ENCODE data around the gene RYK. TPM values are rescaled to one million over a fixed set of nuclear protein-coding genes. Genes with fewer than 3 reads are reported as not detected.
A peak's percentile ranks its signal among the peaks of the same experiment; 100 is the strongest.

The RYK gene
- total and polyA plus RNA-seq, 2 experiments from 2014 or later: 22.8 to 100 TPM

DNA sequence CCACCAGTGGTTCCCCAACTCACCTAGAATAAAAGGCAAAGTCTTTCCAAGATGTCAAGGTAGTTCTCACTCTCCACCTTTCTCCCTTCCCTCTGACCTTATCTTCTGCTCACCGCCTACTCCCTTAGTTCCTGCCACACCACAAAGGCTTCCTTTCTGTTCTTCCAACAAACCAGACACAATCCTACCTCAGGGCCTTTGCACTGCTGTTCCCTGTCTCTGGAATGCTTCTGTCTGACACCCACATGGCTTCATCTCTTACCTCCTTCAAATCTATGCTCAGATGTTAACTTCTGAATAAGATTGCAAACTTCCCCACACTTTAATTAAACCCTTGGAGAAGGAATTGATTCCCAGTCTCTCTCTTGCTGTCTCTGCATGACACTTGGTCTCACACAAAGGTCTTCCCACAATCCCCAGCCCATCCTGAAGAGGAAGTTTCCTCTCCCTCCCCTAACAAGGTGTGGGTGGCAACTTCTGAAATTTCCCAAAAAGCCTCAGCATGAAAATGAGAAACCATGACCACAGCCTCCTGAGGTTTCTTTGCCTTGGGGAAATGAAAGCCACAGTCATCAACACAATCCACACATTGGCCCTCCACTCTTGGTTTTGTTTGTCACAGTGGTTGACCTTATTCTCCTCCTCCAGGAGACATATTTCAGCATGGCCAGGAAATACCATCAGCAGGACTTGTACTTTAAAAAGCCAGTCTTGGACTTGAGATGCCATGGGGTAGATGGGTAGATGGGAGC, 3.0 kb upstream of the RYK start:
- WGBS, 2 experiments (ENCODE audit: low coverage in 1 of 2, low lambda C conversion rate in 2 of 2, missing lambda C conversion rate in 2 of 2): 92 to 94% methylated on average over 1 of the region's 1 CpG
- peak; percentile 9 for DNase-seq
- H3K27ac ChIP-seq: no peak overlapping the region
- no peaks in the 10 kb centered on the region for H3K27me3 ChIP-seq (replicated peaks; ENCODE audit: insufficient read depth)
- no peak overlapping the region for H3K9ac ChIP-seq
- TF ChIP-seq EZH2phosphoT487 (IDR thresholded peaks at IDR 0.05; ENCODE audit: insufficient read depth, low read depth) (no peak), EZH2 (IDR thresholded peaks at IDR 0.05; ENCODE audit: insufficient read depth, poor library complexity, severe bottlenecking) (no peak)
- no peaks in the 10 kb centered on the region for H3K36me3 ChIP-seq (ENCODE audit: low read depth)
- peaks cover 21% of the 10 kb centered on the region for H3K79me2 ChIP-seq (ENCODE audit: insufficient read depth)
- no peak overlapping the region for H3K4me2 ChIP-seq (ENCODE audit: unreplicated experiment)
- H3K9me2 ChIP-seq (ENCODE audit: insufficient read depth): no peaks in the 10 kb centered on the region
- H2AFZ ChIP-seq: no peak overlapping the region
- no peaks in the 10 kb centered on the region for H4K20me1 ChIP-seq (ENCODE audit: insufficient read depth)
- peaks cover 11% of the 10 kb centered on the region; the same call in 1 of the 2 replicates for H3K4me1 ChIP-seq (ENCODE audit: insufficient read depth)
- in situ Hi-C loops (cut with MboI): no loop called here
- peaks cover 17% of the 10 kb centered on the region; the same call in 1 of the 2 replicates for H3F3A ChIP-seq (ENCODE audit: insufficient read depth)
- no peaks in the 10 kb centered on the region for H3K9me3 ChIP-seq (ENCODE audit: low read depth)
- no peak overlapping the region for H3K4me3 ChIP-seq

DNA sequence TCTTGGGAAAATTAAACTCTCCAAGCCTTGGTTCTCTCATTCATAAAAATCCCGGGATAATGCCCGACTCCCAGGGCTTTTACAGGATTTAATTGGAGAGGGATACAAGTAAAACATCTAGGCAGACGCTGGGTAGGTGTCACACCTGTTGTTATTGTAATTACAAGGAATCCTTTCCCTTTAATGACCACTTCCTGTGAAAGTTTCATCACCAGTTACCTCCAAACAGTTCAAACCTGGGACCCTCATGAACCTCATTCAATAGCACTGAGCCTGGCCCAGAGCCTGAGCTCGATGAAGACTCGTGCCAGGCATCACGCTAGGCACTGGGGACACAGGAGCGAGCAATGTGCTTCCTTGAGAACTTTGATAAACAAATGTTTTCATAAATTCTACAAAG, 2.1 kb upstream of the RYK start:
- H3K4me2 ChIP-seq (ENCODE audit: unreplicated experiment): no peak overlapping the region
- no peak overlapping the region for H3K27ac ChIP-seq
- no peak overlapping the region for H3K4me3 ChIP-seq
- TF ChIP-seq EZH2 (IDR thresholded peaks at IDR 0.05; ENCODE audit: insufficient read depth, poor library complexity, severe bottlenecking) (no peak), EZH2phosphoT487 (IDR thresholded peaks at IDR 0.05; ENCODE audit: insufficient read depth, low read depth) (no peak)
- DNase-seq: no peak
- H3K27me3 ChIP-seq (replicated peaks; ENCODE audit: insufficient read depth): no peaks in the 10 kb centered on the region
- H3K9ac ChIP-seq: no peak overlapping the region
- H3K9me2 ChIP-seq (ENCODE audit: insufficient read depth): no peaks in the 10 kb centered on the region
- H3K79me2 ChIP-seq (ENCODE audit: insufficient read depth): peaks cover 30% of the 10 kb centered on the region
- H3K36me3 ChIP-seq (ENCODE audit: low read depth): no peaks in the 10 kb centered on the region
- no peak overlapping the region for H2AFZ ChIP-seq
- peaks cover 17% of the 10 kb centered on the region; the same call in 1 of the 2 replicates for H3F3A ChIP-seq (ENCODE audit: insufficient read depth)
- no peaks in the 10 kb centered on the region for H4K20me1 ChIP-seq (ENCODE audit: insufficient read depth)
- WGBS, 2 experiments (ENCODE audit: low coverage in 1 of 2, low lambda C conversion rate in 2 of 2, missing lambda C conversion rate in 2 of 2): 91 to 92% methylated on average over 7 of the region's 7 CpGs
- in situ Hi-C loops (cut with MboI): no loop called here
- H3K4me1 ChIP-seq (ENCODE audit: insufficient read depth): peaks cover 16% of the 10 kb centered on the region
- no peaks in the 10 kb centered on the region for H3K9me3 ChIP-seq (ENCODE audit: low read depth)

DNA sequence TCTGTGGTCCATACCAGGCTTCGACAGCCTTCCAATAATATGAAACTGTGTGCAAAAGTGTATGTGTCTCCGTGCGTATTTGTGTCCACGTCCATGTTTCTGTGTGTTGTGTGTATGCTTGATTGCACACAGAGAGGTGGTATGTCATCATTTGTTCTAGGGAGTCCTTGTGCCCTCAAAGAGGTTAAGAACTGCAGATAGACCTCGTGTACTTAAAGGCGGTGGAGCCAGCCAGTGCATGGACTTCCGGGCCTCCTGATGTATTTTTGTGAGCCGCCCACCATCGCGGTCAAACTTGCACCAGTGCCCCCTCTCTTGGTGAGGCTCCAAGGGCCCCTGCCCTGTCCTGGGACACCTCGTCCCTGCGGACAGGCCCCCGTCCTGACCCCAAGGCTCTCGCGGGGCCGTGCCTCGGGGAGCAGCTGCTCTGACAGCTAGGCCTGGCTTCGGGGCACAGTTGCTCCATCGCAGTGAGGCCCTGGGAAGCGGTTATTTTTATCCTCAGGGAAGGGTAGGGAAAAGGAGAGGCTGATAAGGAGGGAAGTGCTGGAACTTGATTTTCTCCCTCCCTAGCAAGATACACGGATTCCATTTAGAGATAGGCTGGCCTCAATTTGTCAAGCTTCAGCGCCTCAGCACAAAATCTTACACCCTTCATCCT, 1.2 kb upstream of the RYK start:
- Histone ChIP-seq H3K36me3 (ENCODE audit: low read depth) (no peaks in the 10 kb centered on the region), H3K4me1 (ENCODE audit: insufficient read depth) (peaks cover 16% of the 10 kb centered on the region), H3K79me2 (ENCODE audit: insufficient read depth) (peaks cover 39% of the 10 kb centered on the region), H3K9ac (no peak overlapping the region; the same call in 1 of the 2 replicates), H4K20me1 (ENCODE audit: insufficient read depth) (no peaks in the 10 kb centered on the region), H3K9me3 (ENCODE audit: low read depth) (no peaks in the 10 kb centered on the region), H3K27me3 (replicated peaks; ENCODE audit: insufficient read depth) (no peaks in the 10 kb centered on the region), H3K9me2 (ENCODE audit: insufficient read depth) (no peaks in the 10 kb centered on the region), H3K4me3 (no peak overlapping the region), H3F3A (ENCODE audit: insufficient read depth) (peaks cover 17% of the 10 kb centered on the region; the same call in 1 of the 2 replicates), H3K4me2 (ENCODE audit: unreplicated experiment) (no peak overlapping the region), H3K27ac (no peak overlapping the region), H2AFZ (no peak overlapping the region)
- DNase-seq: no peak
- in situ Hi-C loops (cut with MboI): no loop called here
- TF ChIP-seq EZH2 (IDR thresholded peaks at IDR 0.05; ENCODE audit: insufficient read depth, poor library complexity, severe bottlenecking) (no peak), EZH2phosphoT487 (IDR thresholded peaks at IDR 0.05; ENCODE audit: insufficient read depth, low read depth) (no peak)
- 93 to 95% methylated on average over 22 of the region's 22 CpGs for WGBS, 2 experiments (ENCODE audit: low coverage in 1 of 2, low lambda C conversion rate in 2 of 2, missing lambda C conversion rate in 2 of 2)

DNA sequence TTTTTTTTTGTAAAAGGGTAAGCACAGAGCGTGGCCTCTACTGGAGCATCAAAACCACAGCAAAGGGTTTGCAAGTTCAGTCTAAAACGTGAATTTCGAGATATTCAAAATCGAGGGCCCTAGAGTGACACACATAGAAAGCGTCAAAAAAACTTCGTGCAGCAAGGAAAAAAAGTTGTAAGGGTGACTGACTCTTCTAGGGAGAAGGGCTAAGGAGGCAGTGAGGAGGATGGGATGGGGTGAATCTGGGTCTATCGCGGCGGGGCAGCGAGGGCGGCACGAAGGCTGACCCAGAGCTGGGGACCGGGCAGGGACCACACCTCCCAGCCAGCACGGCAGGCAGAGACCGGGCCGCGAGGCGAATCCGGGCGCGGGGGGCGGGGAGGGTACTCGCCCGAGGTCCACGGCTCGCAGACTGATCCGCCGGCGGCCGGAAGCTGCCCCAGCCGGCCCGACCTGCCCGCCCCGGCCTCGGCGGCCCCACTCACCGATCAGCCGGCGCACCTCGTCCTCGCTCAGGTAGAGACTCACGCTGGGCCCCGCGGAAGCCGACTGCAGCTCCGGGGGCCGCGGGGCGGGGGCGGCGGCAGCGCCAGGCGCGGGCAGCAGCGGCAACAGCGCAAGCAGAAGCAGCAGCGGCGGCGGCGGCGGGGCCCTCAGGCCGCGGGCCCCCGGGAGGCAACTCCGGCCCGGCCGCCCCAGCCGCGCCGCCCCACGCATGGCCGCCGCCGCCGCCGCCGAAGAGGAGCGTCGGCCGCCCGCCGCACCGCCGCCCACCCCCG, 533 bp downstream of the RYK start:
- H3K79me2 ChIP-seq (ENCODE audit: insufficient read depth): peaks cover 56% of the 10 kb centered on the region
- peaks cover 20% of the 10 kb centered on the region for H3K4me1 ChIP-seq (ENCODE audit: insufficient read depth)
- peak overlapping the region; percentile 57 for H2AFZ ChIP-seq
- 1 to 2% methylated on average over 26 to 76 of the region's 85 CpGs for WGBS, 2 experiments (ENCODE audit: low coverage in 1 of 2, low lambda C conversion rate in 2 of 2, missing lambda C conversion rate in 2 of 2)
- H3K36me3 ChIP-seq (ENCODE audit: low read depth): no peaks in the 10 kb centered on the region
- no peaks in the 10 kb centered on the region for H3K27me3 ChIP-seq (replicated peaks; ENCODE audit: insufficient read depth)
- TF ChIP-seq EZH2phosphoT487 (IDR thresholded peaks at IDR 0.05; ENCODE audit: insufficient read depth, low read depth) (no peak), EZH2 (IDR thresholded peaks at IDR 0.05; ENCODE audit: insufficient read depth, poor library complexity, severe bottlenecking) (no peak)
- H3F3A ChIP-seq (ENCODE audit: insufficient read depth): peaks cover 17% of the 10 kb centered on the region; the same call in 1 of the 2 replicates
- H3K9me2 ChIP-seq (ENCODE audit: insufficient read depth): no peaks in the 10 kb centered on the region
- H4K20me1 ChIP-seq (ENCODE audit: insufficient read depth): peaks cover 11% of the 10 kb centered on the region; the same call in 1 of the 2 replicates
- no peaks in the 10 kb centered on the region for H3K9me3 ChIP-seq (ENCODE audit: low read depth)
- peak; percentile 78 for DNase-seq
- peak overlapping the region; percentile 81 for H3K4me3 ChIP-seq
- in situ Hi-C loops (cut with MboI): no loop called here
- H3K4me2 ChIP-seq (ENCODE audit: unreplicated experiment): peak overlapping the region; percentile 94
- H3K9ac ChIP-seq: peak overlapping the region; percentile 82
- peak overlapping the region; percentile 72 for H3K27ac ChIP-seq

All from GM23248 (cell line).